Measurements from ENCODE around the gene AXIN2.
A peak's percentile ranks its signal among the peaks of the same experiment; 100 is the strongest.
"Not testable (repeated sequence)": the region's sequence is repeated elsewhere in the genome, so short reads cannot be mapped to it uniquely, and the experiment has no call there.

The AXIN2 gene

DNA sequence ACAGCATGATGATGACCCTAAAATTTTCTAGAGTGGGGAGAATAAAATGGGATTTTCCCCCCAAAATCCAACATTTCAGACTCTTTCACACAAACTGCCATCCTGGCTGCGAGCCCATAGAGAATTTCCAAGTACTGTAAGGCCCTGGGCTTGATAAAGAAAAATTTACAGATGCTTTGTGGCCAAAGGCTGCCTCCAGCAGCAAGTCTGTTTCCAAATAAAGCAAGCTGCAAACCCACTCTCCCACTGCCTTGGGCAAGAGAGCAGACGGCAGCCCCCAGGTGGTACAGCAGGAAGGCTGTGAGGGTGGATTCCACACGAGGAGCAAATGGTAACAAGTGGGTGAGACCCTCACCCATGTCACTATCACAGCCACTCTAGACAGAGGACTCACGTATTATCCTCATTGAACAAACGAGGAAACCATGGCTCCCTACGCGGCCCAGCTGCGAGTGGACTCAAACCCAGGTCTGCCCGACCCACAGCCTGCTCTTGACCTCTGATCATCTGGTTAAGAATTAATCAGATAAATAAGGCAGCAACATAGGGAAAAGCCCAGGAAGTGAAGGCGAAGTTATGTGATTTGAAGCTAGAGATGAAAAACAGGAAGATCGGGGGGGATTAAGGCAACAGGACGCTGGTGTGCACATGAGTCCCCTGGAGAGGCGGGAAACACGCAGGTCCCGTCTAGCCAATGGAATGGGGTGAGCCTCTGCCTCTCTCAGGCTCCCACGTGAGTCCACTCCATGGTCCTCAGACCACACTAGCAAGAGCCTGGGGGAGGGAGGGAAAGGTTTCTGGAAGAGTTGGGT lies 37.4 kb downstream of the AXIN2 start:
- DNase-seq (ENCODE audit: low read depth in 4 of 4, low spot score in 1 of 4): no peak

DNA sequence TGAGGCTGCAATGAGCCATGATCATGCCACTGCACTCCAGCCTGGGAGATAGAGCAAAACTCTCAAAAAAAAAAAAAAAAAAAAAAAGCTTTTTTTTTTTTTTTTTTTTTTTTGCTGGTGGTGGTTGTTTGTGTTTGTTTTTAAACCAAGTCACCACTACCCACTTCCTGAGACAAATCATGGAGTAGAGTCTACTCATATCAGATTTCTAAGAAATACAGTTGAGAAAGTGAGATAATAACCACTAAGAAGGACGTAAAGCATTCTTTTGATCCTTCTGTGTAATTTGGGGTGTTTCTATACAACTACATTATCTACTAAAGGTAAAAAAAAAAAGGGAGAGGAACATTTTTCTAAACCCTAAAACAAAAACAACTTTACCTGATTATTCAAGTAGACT lies 38.0 kb downstream of the AXIN2 start:
- DNase-seq (ENCODE audit: low read depth in 4 of 4, low spot score in 1 of 4): no peak

DNA sequence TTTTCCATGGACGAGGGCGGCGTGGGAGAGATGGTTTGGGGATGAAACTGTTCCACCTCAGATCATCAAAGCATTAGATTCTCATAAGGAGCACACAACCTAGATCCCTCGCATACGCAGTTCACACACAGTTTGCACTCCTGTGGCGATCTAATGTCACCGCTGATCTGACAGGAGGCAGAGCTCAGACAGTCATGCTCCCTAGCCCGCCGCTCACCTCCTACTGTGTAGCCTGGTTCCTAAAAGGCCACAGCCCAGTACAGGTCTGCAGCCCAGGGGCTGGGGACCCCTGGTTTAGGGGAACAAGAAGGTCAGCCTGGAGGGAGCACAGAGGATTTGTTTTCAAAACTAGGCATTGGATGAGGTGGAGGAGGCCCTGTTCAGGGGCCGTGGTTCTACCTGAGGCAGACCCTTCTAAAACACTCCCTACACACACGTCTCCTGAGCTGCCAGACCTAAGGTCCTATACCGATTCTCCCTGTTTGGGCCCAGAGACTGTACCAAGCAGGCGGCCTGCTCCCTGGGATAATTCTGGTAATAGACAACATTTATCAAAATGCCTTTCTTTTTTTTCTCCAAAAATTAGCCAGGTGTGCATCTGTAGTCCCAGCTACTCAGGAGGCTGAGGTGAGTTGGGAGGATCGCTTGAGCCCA lies 38.6 kb downstream of the AXIN2 start:
- no peak for DNase-seq (ENCODE audit: low read depth in 4 of 4, low spot score in 1 of 4)

DNA sequence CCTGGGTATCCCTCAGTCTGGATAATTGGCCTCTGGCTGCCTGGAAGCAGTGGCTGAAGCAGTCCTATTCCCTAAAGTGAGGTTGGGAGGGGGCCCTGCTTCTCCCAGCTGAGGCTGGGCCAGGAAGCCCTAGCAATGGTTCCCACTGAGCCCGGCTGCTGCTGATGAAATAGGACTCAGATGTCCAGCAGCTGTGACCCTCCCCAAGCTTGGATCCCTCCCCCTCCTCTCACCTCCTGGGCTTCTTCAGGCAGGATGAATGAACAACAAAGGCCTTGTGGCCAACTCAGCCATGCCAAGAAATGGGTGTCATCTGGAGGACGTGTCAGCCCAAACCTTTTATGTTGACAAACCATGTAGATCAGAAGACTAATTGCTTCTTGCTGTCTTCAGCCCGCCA lies 42.0 kb downstream of the AXIN2 start:
- no peak for DNase-seq (ENCODE audit: low read depth in 4 of 4, low spot score in 1 of 4)

DNA sequence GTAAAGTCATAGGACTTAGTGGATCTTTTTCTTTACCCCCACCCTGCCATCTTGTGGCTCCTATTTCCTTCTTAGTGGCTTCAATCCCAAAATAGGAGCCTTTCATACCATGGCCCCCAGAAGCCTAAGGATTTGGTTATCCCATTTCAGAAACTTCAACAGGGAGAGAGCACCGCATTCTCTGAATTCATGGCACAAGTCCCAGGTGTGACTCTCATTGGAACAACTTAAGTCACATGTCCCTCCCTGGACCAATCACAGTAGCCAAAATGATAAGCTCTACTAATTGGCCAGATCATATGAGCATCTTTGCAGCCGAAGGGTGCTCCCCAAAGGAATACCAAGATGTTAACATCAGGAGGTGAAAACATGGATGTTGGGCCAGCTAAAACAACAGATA lies 43.2 kb downstream of the AXIN2 start:
- no peak for DNase-seq (ENCODE audit: low read depth in 4 of 4, low spot score in 1 of 4)

DNA sequence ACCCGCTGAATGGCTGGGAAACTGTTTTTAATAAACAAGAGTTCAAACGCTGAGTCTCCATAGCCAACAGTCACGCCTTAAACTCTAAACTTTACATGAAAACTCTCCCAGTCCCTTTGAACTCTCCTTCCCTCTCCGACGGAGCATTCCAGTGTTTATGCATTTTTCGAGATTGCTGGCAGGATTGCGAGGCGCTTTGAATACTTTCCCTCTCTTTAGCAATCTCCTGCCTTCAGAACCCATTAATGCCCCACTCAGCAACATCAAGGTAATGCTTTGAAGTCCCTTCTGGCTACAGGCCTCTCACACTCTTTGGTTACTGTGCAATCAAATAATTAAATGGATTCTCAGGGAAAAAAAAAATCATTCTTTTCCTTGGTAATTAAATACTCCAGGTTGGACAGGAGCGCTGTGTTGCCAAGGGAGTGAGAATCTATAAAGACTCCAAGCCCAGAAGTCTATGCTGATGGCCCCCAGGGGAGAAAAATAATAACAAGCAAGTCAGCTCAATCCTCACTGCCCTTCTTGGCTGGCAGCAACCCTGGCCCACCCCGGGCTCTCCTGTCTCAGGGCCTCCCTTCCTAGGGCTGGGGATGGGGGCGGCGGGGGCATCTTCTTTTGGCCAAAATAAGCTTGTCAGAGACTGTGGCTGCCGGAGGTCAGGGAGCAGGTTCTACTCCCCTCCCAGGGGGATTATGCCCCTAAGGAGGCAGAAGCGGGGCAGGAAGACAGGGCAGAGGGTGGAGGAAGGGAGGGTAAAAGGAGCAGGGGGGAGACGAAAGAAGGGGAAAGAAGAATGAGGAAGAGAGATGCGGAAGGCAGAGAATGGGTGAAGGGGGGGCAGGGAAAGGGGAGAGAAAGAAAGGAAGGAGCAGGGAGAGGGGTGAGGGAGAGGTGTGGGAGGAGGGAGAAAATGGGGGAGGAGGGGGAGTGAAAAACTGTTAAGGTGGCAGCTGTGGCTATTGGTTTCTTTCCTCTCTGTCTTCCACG lies 45.2 kb downstream of the AXIN2 start:
- DNase-seq (ENCODE audit: low read depth in 4 of 4, low spot score in 1 of 4): no peak

DNA sequence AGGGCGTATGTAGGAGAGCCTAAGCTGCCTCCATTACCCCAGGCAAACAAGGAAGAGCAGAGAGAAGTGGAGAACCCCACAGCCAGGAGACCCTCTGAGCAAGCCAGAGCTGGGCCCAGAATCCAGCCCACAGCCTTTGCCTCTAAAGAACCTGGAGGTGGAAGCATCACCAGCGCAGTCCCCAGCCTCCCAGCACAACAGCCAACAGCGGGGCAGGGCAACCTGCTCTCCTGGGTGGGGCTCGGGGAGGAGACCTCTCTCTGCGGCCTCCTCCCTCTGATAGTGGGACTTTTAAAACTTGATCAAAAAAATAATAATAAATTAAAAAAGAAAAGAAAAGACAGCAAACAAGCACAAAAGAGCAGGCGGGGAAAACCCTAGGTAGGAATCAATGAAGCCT lies 45.9 kb downstream of the AXIN2 start:
- no peak for DNase-seq (ENCODE audit: low read depth in 4 of 4, low spot score in 1 of 4)

DNA sequence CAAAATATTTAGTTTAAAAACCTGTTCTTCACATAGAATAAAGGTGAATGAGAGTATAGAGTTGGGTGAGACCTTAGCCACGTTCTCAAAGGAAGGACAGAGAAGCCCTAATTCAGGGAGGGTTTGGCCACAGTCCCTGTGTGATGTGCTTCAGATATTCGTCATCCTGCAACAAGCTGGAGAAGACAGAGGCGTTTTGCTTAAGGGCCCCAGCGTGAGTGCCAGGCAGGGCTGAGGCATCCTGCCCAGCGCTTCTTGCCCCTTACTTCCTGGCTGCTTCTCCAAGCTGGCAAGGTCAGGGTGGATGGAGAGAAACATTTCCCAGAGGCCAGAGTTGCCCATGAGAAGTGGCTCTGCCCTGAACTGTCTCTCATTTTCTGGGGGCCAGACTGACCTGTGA lies 46.9 kb downstream of the AXIN2 start:
- no peak for DNase-seq (ENCODE audit: low read depth in 4 of 4, low spot score in 1 of 4)

DNA sequence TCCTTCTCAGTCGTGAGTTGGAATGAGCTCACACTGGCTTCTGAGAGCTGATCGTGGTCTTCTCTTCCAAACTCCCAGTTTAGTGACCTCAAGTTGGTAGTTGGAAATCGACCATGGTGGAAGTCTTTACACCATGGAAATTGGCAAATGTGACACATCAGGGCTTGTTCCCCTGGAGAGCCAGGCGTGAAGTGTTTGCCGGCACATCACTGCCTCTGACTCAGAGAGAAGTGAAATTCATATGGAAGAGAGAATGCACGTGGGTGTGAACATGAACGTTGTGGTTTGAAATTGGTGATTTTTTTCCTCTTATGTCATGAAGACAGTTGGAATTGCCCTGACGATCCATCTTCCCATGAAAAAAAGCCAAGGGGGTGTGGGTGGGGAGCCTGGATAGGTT lies 47.4 kb downstream of the AXIN2 start:
- peak in 1 of 4 experiments; percentile 19 for DNase-seq (ENCODE audit: low read depth in 4 of 4, low spot score in 1 of 4)

DNA sequence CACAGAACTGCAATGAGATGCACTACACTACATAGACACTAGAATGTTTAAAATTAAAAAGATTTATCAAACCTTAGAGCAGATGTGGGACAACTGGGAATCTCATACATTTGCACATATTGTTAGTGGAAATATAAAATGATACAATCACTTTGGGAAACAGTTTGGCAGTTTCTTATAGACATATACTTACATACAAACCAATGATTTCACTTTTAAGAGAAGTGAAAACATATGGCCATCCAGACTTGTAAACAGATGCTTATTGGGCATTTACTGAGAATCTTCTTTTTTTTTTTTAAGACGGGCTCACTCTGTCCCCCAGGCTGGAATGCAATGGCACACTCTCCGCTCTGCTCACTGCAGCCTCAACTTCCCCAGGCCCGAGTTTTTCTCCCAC lies 50.1 kb downstream of the AXIN2 start:
- DNase-seq (ENCODE audit: low read depth in 4 of 4, low spot score in 1 of 4): no peak

DNA sequence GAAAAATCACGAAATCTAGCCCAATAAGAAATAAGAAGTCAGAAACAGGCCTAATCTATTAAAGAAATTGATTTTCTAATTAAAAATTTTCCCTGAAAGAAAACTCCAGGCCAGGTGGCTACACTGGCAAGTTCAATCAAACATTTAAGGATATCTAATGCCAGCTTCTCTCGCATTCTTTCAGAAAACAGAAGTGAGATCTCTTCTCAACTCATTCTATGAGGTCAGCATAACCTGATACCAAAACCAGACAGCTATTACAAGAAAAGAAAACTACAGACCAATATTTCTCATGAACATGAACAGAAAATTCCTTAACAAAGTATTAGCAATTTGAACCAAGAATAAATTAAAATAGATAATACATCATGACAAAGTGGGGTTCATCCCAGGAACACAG lies 52.4 kb downstream of the AXIN2 start:
- DNase-seq (ENCODE audit: low read depth in 4 of 4, low spot score in 1 of 4): no peak

DNA sequence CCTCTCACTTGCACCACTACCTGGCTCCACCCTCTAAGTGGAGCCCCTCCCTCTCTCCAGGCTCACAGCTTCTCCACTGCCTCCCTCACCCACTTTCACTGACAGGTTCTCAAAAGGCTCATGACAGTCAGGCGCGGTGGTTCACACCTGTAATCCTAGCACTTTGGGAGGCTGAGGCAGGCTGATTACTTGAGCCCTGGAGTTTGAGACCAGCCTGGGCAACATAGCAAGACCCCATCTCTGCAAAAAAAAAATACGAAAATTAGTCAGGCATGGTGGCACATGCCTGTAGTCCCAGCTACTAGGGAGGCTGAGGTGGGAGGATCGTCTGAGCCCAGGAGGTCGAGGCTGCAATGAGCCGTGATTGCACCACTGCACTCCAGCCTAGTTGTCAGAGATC lies 56.8 kb downstream of the AXIN2 start:
- DNase-seq (ENCODE audit: low read depth in 4 of 4, low spot score in 1 of 4): not testable (repeated sequence)

DNA sequence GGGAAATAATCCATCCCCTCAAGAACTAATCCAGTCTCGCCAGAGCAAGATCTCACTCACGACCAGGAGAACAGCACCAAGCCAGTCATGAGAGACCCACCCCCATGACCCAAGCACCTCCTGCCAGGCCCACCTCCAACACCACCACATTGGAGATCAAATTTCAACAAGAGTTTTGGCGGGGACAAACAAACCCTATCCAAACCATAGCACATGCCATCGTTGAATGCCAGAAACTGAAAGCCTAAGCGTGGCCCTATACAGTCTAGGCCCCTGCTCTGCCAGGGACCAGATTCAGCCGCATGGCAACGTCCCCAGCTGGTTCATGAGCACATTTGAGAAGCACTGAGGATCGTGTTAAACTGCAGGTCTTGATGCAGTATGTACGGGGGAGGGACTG lies 57.3 kb downstream of the AXIN2 start:
- no peak for DNase-seq (ENCODE audit: low read depth in 4 of 4, low spot score in 1 of 4)

DNA sequence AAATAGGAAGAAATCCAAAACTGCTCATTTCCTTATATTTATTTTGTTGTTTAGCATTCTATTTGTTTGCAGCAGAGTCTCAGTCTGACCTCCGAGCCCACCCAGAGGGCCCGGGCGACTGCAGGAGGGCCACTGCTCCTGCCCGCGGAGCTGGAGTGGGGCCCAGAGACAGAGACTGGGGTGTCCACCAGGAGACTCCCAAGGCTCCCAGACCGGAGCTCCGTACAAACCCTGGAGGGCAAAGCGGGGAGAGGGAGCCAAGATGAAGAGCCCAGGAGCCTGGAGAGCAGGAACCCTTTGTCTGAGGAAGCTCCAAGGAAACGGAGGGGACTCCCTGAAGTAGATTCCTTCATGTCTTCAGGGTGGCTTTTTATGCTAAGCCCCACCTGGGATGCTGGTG lies 57.9 kb downstream of the AXIN2 start:
- no peak for DNase-seq (ENCODE audit: low read depth in 4 of 4, low spot score in 1 of 4)

DNA sequence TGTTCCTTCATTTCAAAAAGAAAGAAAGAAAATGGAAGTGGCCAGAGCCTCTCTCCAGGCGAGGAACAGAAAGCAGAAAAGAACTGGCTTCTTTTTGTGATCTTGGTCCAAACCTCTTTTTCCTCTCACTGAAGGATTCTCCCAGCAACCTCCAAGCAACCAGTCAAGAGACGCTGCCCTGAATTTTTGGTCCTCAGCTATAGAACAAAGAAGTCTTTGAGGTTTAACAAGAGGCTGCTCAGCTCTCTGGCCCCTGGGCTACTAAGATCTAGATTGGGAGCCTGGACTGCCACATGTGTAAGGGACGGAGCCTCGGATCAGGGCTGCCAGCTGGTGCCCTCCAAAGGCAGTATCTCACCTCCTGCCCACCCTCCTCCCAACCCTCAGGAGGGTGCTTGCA lies 62.6 kb downstream of the AXIN2 start:
- no peak for DNase-seq (ENCODE audit: low read depth in 4 of 4, low spot score in 1 of 4)

DNA sequence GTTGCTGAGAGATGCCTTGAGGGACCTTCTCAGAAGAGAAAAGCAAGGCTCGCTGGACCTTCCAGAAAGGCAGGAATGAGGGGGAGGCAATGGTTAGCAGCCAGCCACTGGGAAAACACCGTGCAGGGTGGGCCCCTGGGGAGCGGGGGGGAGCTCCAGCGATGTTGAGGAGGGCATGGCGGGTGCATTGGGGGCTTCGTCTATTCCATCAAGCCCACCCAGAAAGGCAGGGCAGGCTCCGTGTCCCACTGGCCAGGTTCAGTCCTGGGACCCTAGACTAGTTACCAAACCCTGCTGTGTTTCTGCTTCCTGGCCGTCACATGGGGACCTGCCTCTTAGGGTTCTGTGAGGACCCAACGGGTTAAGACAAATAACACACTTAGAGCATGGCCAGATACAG lies 64.6 kb downstream of the AXIN2 start:
- DNase-seq (ENCODE audit: low read depth in 4 of 4, low spot score in 1 of 4): no peak

DNA sequence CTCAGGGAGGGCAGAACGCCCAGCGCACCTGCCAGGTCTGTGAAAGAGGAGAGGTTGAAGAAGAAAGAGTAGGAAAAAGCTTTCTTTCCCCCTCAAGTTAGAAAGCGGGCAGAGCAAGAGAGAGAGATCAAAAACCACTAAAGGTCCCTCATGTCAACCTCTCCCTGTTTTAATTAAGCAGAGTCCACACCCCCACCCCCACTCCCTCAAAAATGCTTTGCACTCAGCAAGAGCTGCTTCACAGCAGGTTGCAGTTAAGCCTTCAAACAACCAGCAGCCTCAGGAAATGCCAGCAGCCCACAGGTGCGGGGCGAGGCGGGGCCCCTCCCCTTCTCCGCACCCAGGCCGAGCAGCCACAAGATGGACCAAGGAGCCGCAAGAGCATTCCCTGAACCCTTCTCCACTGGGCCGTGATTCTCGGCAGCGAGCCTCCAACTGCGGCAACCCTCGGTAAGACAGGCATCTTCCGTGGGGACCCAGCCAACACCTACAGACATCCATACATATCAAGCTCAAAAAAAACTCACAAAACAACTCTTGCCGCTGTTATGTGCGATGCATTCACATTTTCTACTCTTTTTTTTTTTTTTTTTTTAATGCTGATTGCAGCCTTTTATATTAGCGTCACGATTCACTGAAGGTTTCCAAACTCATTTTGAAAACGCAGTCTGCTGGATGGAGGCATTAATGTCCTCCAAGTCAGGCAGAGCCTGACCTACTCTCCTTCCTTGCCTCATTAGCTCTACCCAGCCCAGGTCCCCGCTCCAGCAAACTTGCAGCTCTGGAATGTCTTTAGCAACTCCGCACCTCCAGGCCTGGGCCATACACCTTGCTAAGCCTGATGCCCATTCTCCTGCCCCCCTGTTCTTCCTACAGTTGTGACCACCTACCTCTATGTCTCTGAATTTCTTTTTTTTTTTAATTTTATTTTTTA lies 66.1 kb downstream of the AXIN2 start:
- no peak for DNase-seq (ENCODE audit: low read depth in 4 of 4, low spot score in 1 of 4)

DNA sequence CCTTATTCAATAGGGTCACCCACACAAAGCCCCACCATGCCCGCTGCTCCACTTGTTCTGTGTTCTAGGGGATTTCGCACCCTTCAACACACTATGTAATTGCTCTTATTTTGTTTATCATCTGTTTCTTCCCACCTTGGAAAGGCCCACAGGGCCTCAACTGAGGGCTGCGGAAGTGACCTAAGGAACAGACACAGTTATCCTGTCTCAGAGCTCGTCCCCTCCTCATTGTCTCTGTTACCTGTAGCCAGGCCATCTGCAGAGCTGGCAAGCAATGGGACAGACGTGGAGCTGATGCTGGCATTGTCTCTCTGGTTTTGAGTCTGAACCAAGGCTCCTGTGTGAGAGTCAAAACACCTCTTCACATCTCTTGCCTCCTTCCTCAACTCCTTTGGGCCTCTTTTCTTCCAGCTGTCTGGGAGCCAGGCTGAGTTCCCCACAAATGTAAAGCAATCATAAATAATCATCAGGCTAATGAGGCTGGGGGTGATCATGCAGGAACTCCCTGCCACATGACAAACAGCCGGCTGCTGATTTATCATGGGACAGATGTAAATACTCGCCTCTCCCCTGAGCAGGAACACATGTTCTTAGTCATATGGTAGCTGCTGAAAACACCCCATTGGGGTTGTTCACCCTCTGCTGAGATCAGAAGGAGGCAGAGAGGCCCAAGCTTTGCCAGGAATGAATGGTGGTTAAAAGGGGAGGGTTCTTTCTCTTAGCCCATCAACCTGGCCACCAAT lies 71.9 kb downstream of the AXIN2 start:
- no peak for DNase-seq (ENCODE audit: low read depth in 4 of 4, low spot score in 1 of 4)

DNA sequence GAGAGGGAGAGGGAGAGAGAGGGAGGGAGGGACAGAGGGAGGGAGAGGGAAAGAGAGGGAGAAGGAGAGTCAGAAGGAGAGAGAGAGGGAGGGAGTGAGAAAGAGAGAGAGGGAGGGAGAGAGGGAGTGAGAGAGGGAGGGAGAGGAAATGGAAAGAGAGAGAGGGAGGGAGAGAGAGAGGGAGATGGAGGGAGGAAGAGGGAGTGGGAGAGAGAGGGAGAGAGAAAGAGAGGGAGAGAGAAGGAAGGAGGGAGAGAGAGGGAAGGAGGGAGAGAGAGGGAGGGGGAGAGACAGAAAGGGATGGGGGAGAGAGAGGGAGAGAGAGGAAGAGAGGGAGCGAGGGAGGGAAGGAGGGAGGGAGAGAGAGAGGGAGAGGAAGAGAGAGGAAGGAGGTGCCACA lies 72.8 kb downstream of the AXIN2 start:
- no peak for DNase-seq (ENCODE audit: low read depth in 4 of 4, low spot score in 1 of 4)

DNA sequence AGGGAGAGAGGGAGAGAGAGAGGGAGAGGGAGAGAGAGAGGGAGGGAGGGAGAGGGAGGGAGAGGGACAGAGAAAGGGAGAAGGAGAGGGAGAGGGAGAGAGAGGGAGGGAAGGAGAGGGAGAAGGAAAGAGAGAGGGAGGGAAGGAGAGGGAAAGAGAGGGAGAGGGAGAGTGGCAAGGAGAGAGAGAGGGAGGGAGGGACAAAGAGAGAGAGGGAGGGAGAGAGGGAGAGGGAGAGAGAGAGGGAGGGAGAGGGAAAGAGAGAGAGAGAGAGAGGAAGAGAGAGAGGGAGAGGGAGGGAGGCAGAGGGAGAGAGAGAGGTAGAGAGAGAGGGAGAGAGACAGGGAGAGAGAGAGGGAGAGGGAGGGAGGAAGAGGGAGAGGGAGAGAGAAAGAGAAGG lies 73.5 kb downstream of the AXIN2 start:
- DNase-seq (ENCODE audit: low read depth in 4 of 4, low spot score in 1 of 4): no peak
